22Rv1 (cell line): ENCODE data around the gene GLG1.

ENCODE experiments used
- CTCF ChIP-seq: fragments of 450-650 bp; IDR thresholded peaks from 2 replicates; pipeline ENCODE4 v1.5.1; 2017; ENCODE audit warnings: mild to moderate bottlenecking
- ZFX ChIP-seq: fragments of 450-650 bp; IDR thresholded peaks from 2 replicates; pipeline ENCODE4 v1.6.1; 2017; ENCODE audit warnings: antibody characterized with exemption, borderline replicate concordance

- TF ChIP-seq CTCF, result no peak
- TF ChIP-seq ZFX, result no peak
Measured at GRCh38 chr16:74570412-74571301, 36.3 kb downstream of the GLG1 start.
